Measurements from ENCODE around the gene RBBP8NL. TPM values are rescaled to one million over a fixed set of nuclear protein-coding genes. Genes with fewer than 3 reads are reported as not detected.

RBBP8NL gene
- total RNA-seq, 1 experiment from 2014 or later = 0.28 TPM

DNA sequence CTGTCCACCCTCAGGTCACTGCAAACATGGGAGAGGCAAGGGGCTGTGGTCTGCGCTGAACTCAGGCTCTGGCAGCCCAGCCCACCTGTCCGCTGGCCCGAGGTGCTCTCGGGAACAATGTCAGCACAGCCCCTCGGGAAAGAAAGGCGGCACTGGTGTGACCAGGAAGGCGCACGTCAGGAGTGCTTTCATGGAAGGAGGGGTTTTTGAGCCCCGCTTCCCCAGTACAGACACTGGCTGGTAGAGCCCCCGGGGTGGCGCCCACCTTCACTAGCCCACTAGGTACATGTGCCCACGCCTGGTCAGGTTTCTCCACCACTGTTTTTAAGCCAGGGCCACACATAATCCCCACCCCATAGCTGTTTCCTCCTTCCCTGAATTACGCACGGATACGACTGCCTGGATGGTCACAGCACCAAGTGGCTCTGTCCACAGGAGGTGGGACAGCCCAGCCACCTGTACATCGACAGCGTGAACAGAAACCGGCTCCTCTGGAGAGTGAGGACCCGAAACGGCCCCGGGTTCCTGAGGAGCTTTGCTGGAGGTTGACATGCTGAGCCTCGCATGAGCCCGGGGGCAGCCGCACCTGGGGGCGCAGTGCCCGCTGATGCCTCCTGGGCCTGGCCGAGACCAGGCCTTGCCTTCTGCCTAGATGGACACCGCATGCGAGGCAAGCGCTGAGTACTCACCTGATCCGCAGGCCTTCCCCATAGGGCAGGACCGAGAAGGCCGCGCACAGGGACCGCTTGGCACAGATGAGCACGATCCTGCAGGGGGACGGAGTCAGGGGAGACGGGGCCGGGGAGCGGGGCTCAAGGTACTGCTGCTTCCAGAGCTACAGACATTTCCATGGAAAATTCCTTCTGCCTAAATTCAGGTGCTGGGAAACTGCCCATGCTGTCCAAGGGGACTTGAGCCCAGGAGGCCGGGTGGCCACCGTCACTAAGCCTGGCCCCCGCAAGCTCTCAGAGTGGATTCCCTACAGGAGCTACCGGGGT is 32.8 kb downstream of the RBBP8NL start:
- no peaks in the 10 kb centered on the region for H3K4me1 Mint-ChIP-seq
- no peak overlapping the region for H3K18ac ChIP-seq (ENCODE audit: insufficient read length, low read depth, low read length)
- no peaks in the 10 kb centered on the region for H3K27me3 ChIP-seq (ENCODE audit: insufficient read depth, low read length)
- H3K4ac ChIP-seq (ENCODE audit: low read depth, low read length) = no peak overlapping the region
- no peak overlapping the region for H2BK5ac ChIP-seq (ENCODE audit: insufficient read length, low read length)
- H2AFZ ChIP-seq (ENCODE audit: low read length) = no peak overlapping the region
- no peak overlapping the region for H4K91ac ChIP-seq (ENCODE audit: insufficient read length, low read depth, low read length)
- peaks cover 3 to 6% of the 10 kb centered on the region in 2 experiments; a peak in 3 of 5 replicates for H3K9me3 Mint-ChIP-seq
- no peak overlapping the region for H3K4me2 ChIP-seq (ENCODE audit: insufficient read depth, insufficient read length, low read length)
- H3K9ac ChIP-seq (ENCODE audit: extremely low read depth, insufficient read length, low read length) = no peak overlapping the region
- no peak overlapping the region for H2BK12ac ChIP-seq (ENCODE audit: insufficient read length, low read depth, low read length)
- no peak overlapping the region for H3K56ac ChIP-seq (ENCODE audit: insufficient read length, low read depth, low read length)
- no peaks in the 10 kb centered on the region for H3K9me3 ChIP-seq (ENCODE audit: control insufficient read depth, low read depth, low read length)
- H3K79me1 ChIP-seq (ENCODE audit: insufficient read depth, low read depth, low read length, poor library complexity, severe bottlenecking) = no peaks in the 10 kb centered on the region
- H3K36me3 Mint-ChIP-seq (ENCODE audit: insufficient read depth in 1 of 3, low read depth in 3 of 3) = peaks cover 12 to 24% (median 12%) of the 10 kb centered on the region in 3 experiments; a peak in 6 of 7 replicates
- H3K79me2 ChIP-seq (ENCODE audit: insufficient read depth, low read length) = no peaks in the 10 kb centered on the region
- TF ChIP-seq, protein P1, sequence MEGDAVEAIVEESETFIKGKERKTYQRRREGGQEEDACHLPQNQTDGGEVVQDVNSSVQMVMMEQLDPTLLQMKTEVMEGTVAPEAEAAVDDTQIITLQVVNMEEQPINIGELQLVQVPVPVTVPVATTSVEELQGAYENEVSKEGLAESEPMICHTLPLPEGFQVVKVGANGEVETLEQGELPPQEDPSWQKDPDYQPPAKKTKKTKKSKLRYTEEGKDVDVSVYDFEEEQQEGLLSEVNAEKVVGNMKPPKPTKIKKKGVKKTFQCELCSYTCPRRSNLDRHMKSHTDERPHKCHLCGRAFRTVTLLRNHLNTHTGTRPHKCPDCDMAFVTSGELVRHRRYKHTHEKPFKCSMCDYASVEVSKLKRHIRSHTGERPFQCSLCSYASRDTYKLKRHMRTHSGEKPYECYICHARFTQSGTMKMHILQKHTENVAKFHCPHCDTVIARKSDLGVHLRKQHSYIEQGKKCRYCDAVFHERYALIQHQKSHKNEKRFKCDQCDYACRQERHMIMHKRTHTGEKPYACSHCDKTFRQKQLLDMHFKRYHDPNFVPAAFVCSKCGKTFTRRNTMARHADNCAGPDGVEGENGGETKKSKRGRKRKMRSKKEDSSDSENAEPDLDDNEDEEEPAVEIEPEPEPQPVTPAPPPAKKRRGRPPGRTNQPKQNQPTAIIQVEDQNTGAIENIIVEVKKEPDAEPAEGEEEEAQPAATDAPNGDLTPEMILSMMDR (conservative IDR thresholded peaks at IDR 0.05) = no peak
- no peak overlapping the region for H3K27ac Mint-ChIP-seq
- H2AK5ac ChIP-seq (ENCODE audit: insufficient read length, low read length) = no peak overlapping the region
- H3K27me3 Mint-ChIP-seq (ENCODE audit: low read depth) = peaks cover 2% of the 10 kb centered on the region; the same call in 1 of the 2 replicates
- H2BK20ac ChIP-seq (ENCODE audit: low read depth, low read length, poor library complexity, severe bottlenecking) = no peak overlapping the region
- H3K4me3 Mint-ChIP-seq = no peak overlapping the region; a peak in 1 of 5 replicates
- H3K14ac ChIP-seq (ENCODE audit: insufficient read depth, low read length) = no peak overlapping the region
- H2BK15ac ChIP-seq (ENCODE audit: low read depth, low read length) = no peak overlapping the region
- H2BK120ac ChIP-seq (ENCODE audit: low read depth, low read length, poor library complexity, severe bottlenecking) = no peak overlapping the region
- H3K4me1 ChIP-seq (ENCODE audit: insufficient read depth, low read length) = no peaks in the 10 kb centered on the region
- no peak overlapping the region for H3K27ac ChIP-seq (ENCODE audit: insufficient read length, low read depth, low read length)
- DNase-seq = no peak
- H4K5ac ChIP-seq (ENCODE audit: insufficient read length, low read depth, low read length) = no peak overlapping the region
- H3T11ph ChIP-seq (ENCODE audit: low read length) = no peak overlapping the region
- H3K23ac ChIP-seq (ENCODE audit: insufficient read length, low read depth, low read length) = no peak overlapping the region
- no peak overlapping the region for H4K8ac ChIP-seq (replicated peaks; ENCODE audit: insufficient read length, low read depth, low read length)
- peaks cover 8% of the 10 kb centered on the region for H4K20me1 ChIP-seq (ENCODE audit: control insufficient read depth, insufficient read depth, insufficient read length)
- WGBS (ENCODE audit: extremely low coverage, insufficient read length, low lambda C conversion rate) = no CpG with 5 or more reads among the region's 44 CpGs
- peaks cover 2% of the 10 kb centered on the region for H3K23me2 ChIP-seq (ENCODE audit: insufficient read length, low read depth, low read length, poor library complexity, severe bottlenecking)

Measured in H9 (cell line).